AG04449 (cell line): Measurements from ENCODE around the gene RNF220.
"Not testable (repeated sequence)": the region's sequence is repeated elsewhere in the genome, so short reads cannot be mapped to it uniquely, and the experiment has no call there.

ENCODE experiments used
- CTCF ChIA-PET: fragments of 350-600 bp; formaldehyde crosslinking; extraction: SDS; loops from one replicate; lab custom pipeline; 2021; ENCODE audit warnings: antibody characterized with exemption; lab: Yijun Ruan, JAX
- POLR2A ChIA-PET: fragments of 400-600, 350-600 bp; formaldehyde crosslinking; extraction: SDS; loops from one replicate; lab custom pipeline; 2020; ENCODE audit warnings: antibody characterized with exemption, inconsistent platforms; lab: Yijun Ruan, JAX
- DNase-seq: peaks from one replicate; pipeline ENCODE4 v3.0.0-alpha.2; 2010; ENCODE audit warnings: low read depth, low spot score
- H3K4me3 ChIP-seq: 2 replicates; pipeline ENCODE4 v1.5.1; 2011; ENCODE audit warnings: low read depth, mild to moderate bottlenecking, control low read depth, low read length
- TF ChIP-seq, protein P1 (sequence below): IDR thresholded peaks from one replicate; pipeline ENCODE4 v1.5.1; 2011; ENCODE audit warnings: mild to moderate bottlenecking, moderate library complexity, low read length, control low read depth, inconsistent platforms; ENCODE audit not compliant: insufficient read depth; ENCODE audit errors: missing control alignments

RNF220 gene

GRCh38 chr1:44695671-44696070 lies 290.6 kb downstream of the RNF220 start:
- TF ChIP-seq, protein P1, sequence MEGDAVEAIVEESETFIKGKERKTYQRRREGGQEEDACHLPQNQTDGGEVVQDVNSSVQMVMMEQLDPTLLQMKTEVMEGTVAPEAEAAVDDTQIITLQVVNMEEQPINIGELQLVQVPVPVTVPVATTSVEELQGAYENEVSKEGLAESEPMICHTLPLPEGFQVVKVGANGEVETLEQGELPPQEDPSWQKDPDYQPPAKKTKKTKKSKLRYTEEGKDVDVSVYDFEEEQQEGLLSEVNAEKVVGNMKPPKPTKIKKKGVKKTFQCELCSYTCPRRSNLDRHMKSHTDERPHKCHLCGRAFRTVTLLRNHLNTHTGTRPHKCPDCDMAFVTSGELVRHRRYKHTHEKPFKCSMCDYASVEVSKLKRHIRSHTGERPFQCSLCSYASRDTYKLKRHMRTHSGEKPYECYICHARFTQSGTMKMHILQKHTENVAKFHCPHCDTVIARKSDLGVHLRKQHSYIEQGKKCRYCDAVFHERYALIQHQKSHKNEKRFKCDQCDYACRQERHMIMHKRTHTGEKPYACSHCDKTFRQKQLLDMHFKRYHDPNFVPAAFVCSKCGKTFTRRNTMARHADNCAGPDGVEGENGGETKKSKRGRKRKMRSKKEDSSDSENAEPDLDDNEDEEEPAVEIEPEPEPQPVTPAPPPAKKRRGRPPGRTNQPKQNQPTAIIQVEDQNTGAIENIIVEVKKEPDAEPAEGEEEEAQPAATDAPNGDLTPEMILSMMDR: no peak
- ChIA-PET POLR2A (no interaction called here), CTCF (interaction anchor here (1.0 to 1.6 kb wide), 3 partner anchors 12 to 33 kb away, joined by 3 to 6 read pairs (median 5); no protein-coding TSS in a partner anchor)
- H3K4me3 ChIP-seq: no peak overlapping the region
- DNase-seq: no peak

- H3K4me3 ChIP-seq: no peak overlapping the region
- ChIA-PET POLR2A (no interaction called here), CTCF (interaction anchor here (0.6 to 2.1 kb wide), 9 partner anchors 12 to 1327 kb away, joined by 3 to 6 read pairs (median 5); no protein-coding TSS in a partner anchor)
- DNase-seq: no peak
- TF ChIP-seq, protein P1: no peak
Observed at GRCh38 chr1:44696101-44696500, 291.0 kb downstream of the RNF220 start.

DNA sequence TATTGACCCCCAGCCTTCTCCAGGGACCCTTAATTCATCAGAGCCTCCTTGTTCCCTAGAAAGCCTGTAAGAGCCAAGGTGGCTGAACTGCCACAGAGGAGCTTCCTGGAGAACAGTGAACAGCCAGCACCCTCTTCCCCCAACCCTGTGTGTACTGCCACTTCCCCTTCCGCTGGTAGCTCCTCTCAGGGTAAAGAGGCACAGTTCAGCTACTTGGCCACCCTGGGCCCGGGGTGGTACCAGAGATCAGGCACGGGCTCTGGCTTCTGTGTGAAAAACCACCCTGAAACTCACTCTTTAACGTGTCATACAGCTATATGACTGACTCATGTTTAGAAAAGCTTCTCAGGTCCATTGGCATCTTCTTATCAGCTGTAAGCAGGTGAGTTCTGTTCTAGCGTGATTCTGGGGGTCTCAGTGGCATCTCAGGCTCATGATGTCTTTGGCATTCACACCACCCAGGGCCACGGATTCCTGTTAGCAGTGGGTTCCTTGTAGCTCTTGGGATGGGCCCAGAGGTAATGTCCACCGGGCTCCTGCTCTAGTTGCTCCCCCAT lies 291.8 kb downstream of the RNF220 start:
- ChIA-PET POLR2A (no interaction called here), CTCF (interaction anchor here (0.9 to 2.1 kb wide), 11 partner anchors 10 to 44 kb away, joined by 3 to 9 read pairs (median 5); no protein-coding TSS in a partner anchor)
- no peak overlapping the region for H3K4me3 ChIP-seq
- TF ChIP-seq, protein P1: no peak
- no peak for DNase-seq

DNA sequence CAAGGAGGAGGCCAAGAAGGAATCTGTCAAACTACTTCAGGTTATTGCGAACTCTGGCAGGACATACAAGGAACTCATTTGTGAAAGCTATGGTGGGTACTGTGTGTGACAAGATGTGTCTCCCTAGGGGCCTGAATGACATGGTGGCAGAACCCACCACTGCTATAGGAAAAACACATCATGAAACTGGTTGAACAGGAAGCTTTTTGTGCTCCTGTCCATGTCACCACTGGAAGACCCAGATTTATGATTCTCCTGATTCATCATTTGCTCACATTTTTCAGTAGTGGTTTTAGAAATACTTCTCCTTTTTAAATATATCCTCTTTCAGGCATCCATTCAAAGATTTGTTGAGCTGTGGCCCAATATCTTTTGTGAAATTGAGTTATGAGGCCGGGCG lies 293.1 kb downstream of the RNF220 start:
- ChIA-PET POLR2A (no interaction called here), CTCF (interaction anchor here (0.7 to 2.1 kb wide), 3 partner anchors 9 to 33 kb away, joined by 3 to 9 read pairs (median 5); partner anchors contain the start of gene RNU5D-1)
- DNase-seq: no peak
- TF ChIP-seq, protein P1: no peak
- no peak overlapping the region for H3K4me3 ChIP-seq

GRCh38 chr1:44699375-44699774 lies 294.3 kb downstream of the RNF220 start:
- POLR2A ChIA-PET, H3K4me3 ChIP-seq, DNase-seq: not testable (repeated sequence)
- CTCF ChIA-PET: interaction anchor here (0.7 to 1.2 kb wide), 3 partner anchors 8 to 66 kb away, joined by 3 to 4 read pairs (median 3); no protein-coding TSS in a partner anchor

- ChIA-PET CTCF (interaction anchor here (1.6 kb wide), 1 partner anchor 14 kb away, joined by 10 read pairs; no protein-coding TSS in a partner anchor), POLR2A (interaction anchor here (0.6 kb wide), 1 partner anchor 29 kb away, joined by 3 read pairs; no protein-coding TSS in a partner anchor)
- H3K4me3 ChIP-seq: no peak overlapping the region
- TF ChIP-seq, protein P1: no peak
- no peak for DNase-seq
Observed at GRCh38 chr1:44700573-44700972, 295.5 kb downstream of the RNF220 start.

- CTCF ChIA-PET: interaction anchor here (1.6 kb wide), 1 partner anchor 14 kb away, joined by 10 read pairs; no protein-coding TSS in a partner anchor
- POLR2A ChIA-PET: no interaction called here
- TF ChIP-seq, protein P1: no peak
- H3K4me3 ChIP-seq: no peak overlapping the region
- DNase-seq: no peak
Observed at GRCh38 chr1:44701141-44701573, 296.1 kb downstream of the RNF220 start.
